WTC11 (cell line): ENCODE measurements around the gene HERC5. TPM values are rescaled to one million over a fixed set of nuclear protein-coding genes. Genes with fewer than 3 reads are reported as not detected.

Experiments
- ATAC-seq: fragments of 200-7000 bp; cut with Tn5 transposase; 2 replicates; pipeline ENCODE4 v1.10.0; 2021; ENCODE audit warnings: mild to moderate bottlenecking, moderate library complexity
- CTCF ChIA-PET: fragments of 300-600 bp; sonication (Branson Sonifier 250); formaldehyde crosslinking; loops from one replicate; lab custom pipeline; 2021; ENCODE audit warnings: antibody characterized with exemption; lab: Charles Lee
- POLR2A ChIA-PET: fragments of 350-600 bp; sonication (Branson Sonifier 250); formaldehyde crosslinking; loops from one replicate; lab custom pipeline; 2021; ENCODE audit warnings: antibody characterized with exemption; lab: Charles Lee
- DNase-seq: peaks from one replicate; pipeline ENCODE4 v3.0.0; 2021; ENCODE audit warnings: low spot score
- H3K27ac Mint-ChIP-seq: 2 replicates; pipeline ENCODE4 v1.8.0; 2021; ENCODE audit warnings: mixed read lengths
- H3K27me3 Mint-ChIP-seq: 2 replicates; pipeline ENCODE4 v1.8.0; 2021; ENCODE audit warnings: low read depth, mild to moderate bottlenecking, moderate library complexity, mixed read lengths
- H3K36me3 Mint-ChIP-seq: 2 replicates; pipeline ENCODE4 v1.8.0; 2021; ENCODE audit warnings: mixed read lengths
- H3K4me1 Mint-ChIP-seq: 2 replicates; pipeline ENCODE4 v1.8.0; 2022; ENCODE audit warnings: mixed read lengths
- H3K4me3 Mint-ChIP-seq: 2 replicates; pipeline ENCODE4 v1.8.0; 2021; ENCODE audit warnings: mild to moderate bottlenecking, moderate library complexity, mixed read lengths
- H3K9me3 Mint-ChIP-seq: 2 replicates; pipeline ENCODE4 v1.8.0; 2021; ENCODE audit warnings: mixed read lengths
- AR ChIP-seq: fragments of 250-450 bp; sonication (Bioruptor Pico); IDR thresholded peaks from 2 replicates; pipeline ENCODE4 v1.9.0; 2021; ENCODE audit warnings: mild to moderate bottlenecking
- CDX4 ChIP-seq: fragments of 250-450 bp; sonication (Bioruptor Pico); IDR thresholded peaks from 2 replicates; pipeline ENCODE4 v1.9.0; 2021; ENCODE audit warnings: moderate library complexity, mild to moderate bottlenecking, inconsistent platforms, borderline replicate concordance
- CREM ChIP-seq: sonication (generic); formaldehyde crosslinking; IDR thresholded peaks from 2 replicates; pipeline ENCODE4 v1.8.1; 2022; ENCODE audit warnings: mild to moderate bottlenecking, missing genetic modification reagents, moderate library complexity
- ETV6 ChIP-seq: sonication (generic); formaldehyde crosslinking; IDR thresholded peaks from 2 replicates; pipeline ENCODE4 v1.8.1; 2022; ENCODE audit warnings: mild to moderate bottlenecking, missing genetic modification reagents
- GTF2I ChIP-seq: fragments of 250-450 bp; sonication (Bioruptor Pico); conservative IDR thresholded peaks from 2 replicates; pipeline ENCODE4 v1.4.0; 2021; ENCODE audit warnings: mild to moderate bottlenecking
- MAX ChIP-seq: sonication (generic); formaldehyde crosslinking; IDR thresholded peaks from 2 replicates; pipeline ENCODE4 v1.8.0; 2022; ENCODE audit warnings: mild to moderate bottlenecking, missing genetic modification reagents
- MYBL2 ChIP-seq: sonication (generic); formaldehyde crosslinking; IDR thresholded peaks from 2 replicates; pipeline ENCODE4 v1.8.1; 2023; ENCODE audit warnings: mild to moderate bottlenecking, moderate library complexity, missing genetic modification reagents
- NFE2L1 ChIP-seq: sonication (generic); formaldehyde crosslinking; IDR thresholded peaks from 2 replicates; pipeline ENCODE4 v1.8.1; 2023; ENCODE audit warnings: missing genetic modification reagents
- PREB ChIP-seq: sonication (generic); formaldehyde crosslinking; IDR thresholded peaks from 2 replicates; pipeline ENCODE4 v1.8.1; 2022; ENCODE audit warnings: mild to moderate bottlenecking, missing genetic modification reagents, moderate library complexity, borderline replicate concordance
- RELA ChIP-seq: sonication (generic); formaldehyde crosslinking; IDR thresholded peaks from 2 replicates; pipeline ENCODE4 v1.8.1; 2022; ENCODE audit warnings: missing genetic modification reagents, mild to moderate bottlenecking, borderline replicate concordance
- SMAD4 ChIP-seq: sonication (generic); formaldehyde crosslinking; IDR thresholded peaks from 2 replicates; pipeline ENCODE4 v1.8.0; 2022; ENCODE audit warnings: mild to moderate bottlenecking, missing genetic modification reagents
- SOX15 ChIP-seq: fragments of 250-450 bp; sonication (Bioruptor Pico); IDR thresholded peaks from 2 replicates; pipeline ENCODE4 v1.9.0; 2021; ENCODE audit warnings: mild to moderate bottlenecking
- ZNF281 ChIP-seq: sonication (generic); formaldehyde crosslinking; IDR thresholded peaks from 2 replicates; pipeline ENCODE4 v1.8.0; 2023; ENCODE audit warnings: mild to moderate bottlenecking, missing genetic modification reagents
- ZNF416 ChIP-seq: fragments of 250-450 bp; sonication (Bioruptor Pico); IDR thresholded peaks from 2 replicates; pipeline ENCODE4 v1.9.0; 2021; ENCODE audit warnings: mild to moderate bottlenecking, inconsistent platforms
- total RNA-seq: library from RNA; stranded (reverse); gene quantifications from 3 replicates; pipeline ENCODE4 v1.2.3, GENCODE V29; 2021

The HERC5 gene
- total RNA-seq, 1 experiment from 2014 or later: 14.3 TPM

- Mint-ChIP-seq H3K9me3 (no peaks in the 10 kb centered on the region), H3K27me3 (no peaks in the 10 kb centered on the region), H3K4me3 (peak overlapping the region; percentile 63), H3K27ac (peak overlapping the region; percentile 98), H3K36me3 (no peaks in the 10 kb centered on the region), H3K4me1 (peaks cover 47% of the 10 kb centered on the region)
- ATAC-seq (peak; percentile 79), DNase-seq (no peak)
- ChIA-PET CTCF (interaction anchor here (0.6 to 9.1 kb wide), 8 partner anchors 18 to 988 kb away, joined by 3 to 61 read pairs (median 4); partner anchors contain the start of gene HERC5), POLR2A (no interaction called here)
- TF ChIP-seq ZNF281 (CRISPR knock-in tag) (no peak), SMAD4 (no peak), CREM (no peak), GTF2I (CRISPR knock-in tag) (no peak), RELA (CRISPR knock-in tag) (no peak)
Measured at GRCh38 chr4:88533088-88533790, 76.3 kb downstream of the HERC5 start.

- DNase-seq (no peak), ATAC-seq (peak; percentile 28)
- Mint-ChIP-seq H3K36me3 (no peaks in the 10 kb centered on the region), H3K27me3 (no peaks in the 10 kb centered on the region), H3K9me3 (no peaks in the 10 kb centered on the region), H3K4me1 (peaks cover 51% of the 10 kb centered on the region), H3K4me3 (peak overlapping the region; percentile 63), H3K27ac (peak overlapping the region; percentile 98)
- TF ChIP-seq MYBL2 (CRISPR knock-in tag) (no peak), CDX4 (CRISPR knock-in tag) (no peak), ETV6 (no peak), NFE2L1 (CRISPR knock-in tag) (no peak), PREB (CRISPR knock-in tag) (no peak), AR (CRISPR knock-in tag) (no peak), ZNF416 (no peak), MAX (CRISPR knock-in tag) (no peak), SOX15 (CRISPR knock-in tag) (no peak)
- POLR2A ChIA-PET: no interaction called here
- CTCF ChIA-PET: interaction anchor here (0.6 to 9.1 kb wide), 9 partner anchors 19 to 989 kb away, joined by 3 to 61 read pairs (median 4); partner anchors contain the start of gene HERC5
Measured at GRCh38 chr4:88533937-88534750, 77.2 kb downstream of the HERC5 start.
